ENCODE results near the gene NEIL3.

NEIL3 gene

DNA sequence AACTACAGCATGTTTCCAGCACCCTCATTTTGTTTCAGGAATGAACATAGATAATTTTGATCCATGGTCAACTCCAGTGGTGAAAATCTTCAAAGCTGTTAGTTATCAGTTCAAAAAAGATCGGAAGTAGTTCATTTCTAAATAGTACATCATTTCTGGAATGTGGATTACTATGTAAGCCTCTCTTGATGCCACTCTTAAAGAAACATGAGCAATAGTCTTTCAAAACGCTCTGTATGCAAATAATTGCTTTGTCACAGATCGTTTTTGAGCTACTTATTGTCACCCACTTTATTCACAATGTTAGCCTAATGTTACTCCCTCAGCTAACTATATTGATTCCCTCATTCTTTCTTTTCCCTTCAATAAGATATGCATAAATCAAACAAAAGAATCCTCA lies 65.7 kb downstream of the NEIL3 start:
- Histone ChIP-seq H2BK15ac (ENCODE audit: low read depth, poor library complexity, severe bottlenecking) (no peak overlapping the region), H3K4me3 (ENCODE audit: insufficient read depth in 1 of 2, low read depth in 1 of 2, low read length in 2 of 2) (no peak overlapping the region), H4K91ac (ENCODE audit: low read length) (no peak overlapping the region), H2BK12ac (ENCODE audit: low read length in 2 of 2) (no peak overlapping the region), H4K8ac (ENCODE audit: low read length) (no peak overlapping the region), H3K4me1 (ENCODE audit: control insufficient read depth, insufficient read depth, low read depth, low read length) (no peaks in the 10 kb centered on the region), H2AFZ (ENCODE audit: low read depth, low read length) (no peak overlapping the region), H3K79me1 (replicated peaks; ENCODE audit: low read length, poor library complexity, severe bottlenecking) (no peaks in the 10 kb centered on the region), H3K4me2 (ENCODE audit: low read length, poor library complexity, severe bottlenecking) (no peak overlapping the region), H3K36me3 (ENCODE audit: control insufficient read depth in 1 of 2, insufficient read depth in 2 of 2, low read depth in 1 of 2, low read length in 2 of 2) (no peaks in the 10 kb centered on the region), H3K9me3 (ENCODE audit: control insufficient read depth, low read length) (no peaks in the 10 kb centered on the region), H3K9ac (ENCODE audit: low read length) (no peak overlapping the region), H3K27me3 (ENCODE audit: control insufficient read depth in 1 of 2, insufficient read depth in 1 of 2, low read length in 2 of 2) (no peaks in the 10 kb centered on the region), H3K27ac (ENCODE audit: low read length, poor library complexity, severe bottlenecking) (no peak overlapping the region), H3K18ac (ENCODE audit: low read depth in 1 of 2, low read length in 2 of 2) (no peak overlapping the region), H3K23ac (ENCODE audit: low read length in 2 of 2) (no peak overlapping the region), H3K4ac (ENCODE audit: low read depth in 1 of 2, low read length in 2 of 2) (no peak overlapping the region), H2AK5ac (ENCODE audit: low read length, severe bottlenecking) (no peak overlapping the region), H3K14ac (ENCODE audit: low read length in 2 of 2) (no peak overlapping the region), H2BK120ac (ENCODE audit: low read depth, low read length) (no peak overlapping the region), H2BK5ac (ENCODE audit: low read depth, low read length, poor library complexity, severe bottlenecking) (no peak overlapping the region)
- no peak for DNase-seq
- 67% methylated on average over 3 of the region's 3 CpGs for WGBS

DNA sequence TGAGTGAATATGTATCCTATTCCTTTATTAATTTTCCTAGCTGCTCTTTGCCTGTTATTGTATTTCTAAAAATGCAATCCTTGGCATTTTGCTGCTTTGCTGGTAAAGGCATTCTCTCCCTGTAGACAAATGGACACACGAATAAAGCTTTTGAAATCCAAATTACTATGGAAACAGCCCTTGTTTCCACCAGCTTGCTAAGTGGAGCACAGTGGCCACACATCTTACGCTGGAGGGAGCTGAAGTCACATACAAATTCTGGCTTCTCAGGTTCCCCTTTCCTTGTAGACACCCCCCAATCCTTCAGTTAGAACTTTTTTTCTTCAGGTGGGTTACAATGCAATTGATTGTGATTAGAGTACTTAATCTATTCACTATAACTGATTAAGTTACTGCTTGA lies 66.3 kb downstream of the NEIL3 start:
- Histone ChIP-seq H3K4me3 (ENCODE audit: insufficient read depth in 1 of 2, low read depth in 1 of 2, low read length in 2 of 2) (no peak overlapping the region), H3K4me2 (ENCODE audit: low read length, poor library complexity, severe bottlenecking) (no peak overlapping the region), H4K91ac (ENCODE audit: low read length) (no peak overlapping the region), H3K9ac (ENCODE audit: low read length) (no peak overlapping the region), H3K9me3 (ENCODE audit: control insufficient read depth, low read length) (no peaks in the 10 kb centered on the region), H3K18ac (ENCODE audit: low read depth in 1 of 2, low read length in 2 of 2) (no peak overlapping the region), H3K14ac (ENCODE audit: low read length in 2 of 2) (no peak overlapping the region), H2AK5ac (ENCODE audit: low read length, severe bottlenecking) (no peak overlapping the region), H3K79me1 (replicated peaks; ENCODE audit: low read length, poor library complexity, severe bottlenecking) (no peaks in the 10 kb centered on the region), H3K27me3 (ENCODE audit: control insufficient read depth in 1 of 2, insufficient read depth in 1 of 2, low read length in 2 of 2) (no peaks in the 10 kb centered on the region), H3K4ac (ENCODE audit: low read depth in 1 of 2, low read length in 2 of 2) (no peak overlapping the region), H4K8ac (ENCODE audit: low read length) (no peak overlapping the region), H3K4me1 (ENCODE audit: control insufficient read depth, insufficient read depth, low read depth, low read length) (peaks cover 4% of the 10 kb centered on the region), H2BK12ac (ENCODE audit: low read length in 2 of 2) (no peak overlapping the region), H3K27ac (ENCODE audit: low read length, poor library complexity, severe bottlenecking) (no peak overlapping the region), H2BK5ac (ENCODE audit: low read depth, low read length, poor library complexity, severe bottlenecking) (no peak overlapping the region), H2AFZ (ENCODE audit: low read depth, low read length) (no peak overlapping the region), H2BK15ac (ENCODE audit: low read depth, poor library complexity, severe bottlenecking) (no peak overlapping the region), H3K36me3 (ENCODE audit: control insufficient read depth in 1 of 2, insufficient read depth in 2 of 2, low read depth in 1 of 2, low read length in 2 of 2) (no peaks in the 10 kb centered on the region), H2BK120ac (ENCODE audit: low read depth, low read length) (no peak overlapping the region), H3K23ac (ENCODE audit: low read length in 2 of 2) (no peak overlapping the region)
- no peak for DNase-seq
- 92% methylated on average over 2 of the region's 2 CpGs for WGBS

- Histone ChIP-seq H3K27ac (ENCODE audit: low read length, poor library complexity, severe bottlenecking) (no peak overlapping the region), H3K27me3 (ENCODE audit: control insufficient read depth in 1 of 2, insufficient read depth in 1 of 2, low read length in 2 of 2) (no peaks in the 10 kb centered on the region), H3K4me1 (ENCODE audit: control insufficient read depth, insufficient read depth, low read depth, low read length) (peaks cover 4% of the 10 kb centered on the region), H2BK5ac (ENCODE audit: low read depth, low read length, poor library complexity, severe bottlenecking) (no peak overlapping the region), H2AK5ac (ENCODE audit: low read length, severe bottlenecking) (no peak overlapping the region), H3K36me3 (ENCODE audit: control insufficient read depth in 1 of 2, insufficient read depth in 2 of 2, low read depth in 1 of 2, low read length in 2 of 2) (no peaks in the 10 kb centered on the region), H3K4ac (ENCODE audit: low read depth in 1 of 2, low read length in 2 of 2) (no peak overlapping the region), H2AFZ (ENCODE audit: low read depth, low read length) (no peak overlapping the region), H2BK15ac (ENCODE audit: low read depth, poor library complexity, severe bottlenecking) (no peak overlapping the region), H3K4me3 (ENCODE audit: insufficient read depth in 1 of 2, low read depth in 1 of 2, low read length in 2 of 2) (no peak overlapping the region), H3K18ac (ENCODE audit: low read depth in 1 of 2, low read length in 2 of 2) (no peak overlapping the region), H3K4me2 (ENCODE audit: low read length, poor library complexity, severe bottlenecking) (no peak overlapping the region), H3K79me1 (replicated peaks; ENCODE audit: low read length, poor library complexity, severe bottlenecking) (no peaks in the 10 kb centered on the region), H3K23ac (ENCODE audit: low read length in 2 of 2) (no peak overlapping the region), H3K9me3 (ENCODE audit: control insufficient read depth, low read length) (no peaks in the 10 kb centered on the region), H2BK12ac (ENCODE audit: low read length in 2 of 2) (peak overlapping the region in 1 of 2 experiments; percentile 76), H4K8ac (ENCODE audit: low read length) (peak overlapping the region; percentile 71), H4K91ac (ENCODE audit: low read length) (no peak overlapping the region), H3K14ac (ENCODE audit: low read length in 2 of 2) (no peak overlapping the region), H2BK120ac (ENCODE audit: low read depth, low read length) (no peak overlapping the region), H3K9ac (ENCODE audit: low read length) (no peak overlapping the region)
- peak; percentile 21 for DNase-seq
- WGBS = 77% methylated on average over 19 of the region's 19 CpGs
Measured at GRCh38 chr4:177380730-177381287, 71.1 kb downstream of the NEIL3 start.

GRCh38 chr4:177381762-177382310 lies 72.2 kb downstream of the NEIL3 start:
- H4K8ac ChIP-seq (ENCODE audit: low read length) = no peak overlapping the region
- H2BK120ac ChIP-seq (ENCODE audit: low read depth, low read length) = no peak overlapping the region
- H4K91ac ChIP-seq (ENCODE audit: low read length) = no peak overlapping the region
- no peaks in the 10 kb centered on the region for H3K36me3 ChIP-seq (ENCODE audit: control insufficient read depth in 1 of 2, insufficient read depth in 2 of 2, low read depth in 1 of 2, low read length in 2 of 2)
- H2AK5ac ChIP-seq (ENCODE audit: low read length, severe bottlenecking) = no peak overlapping the region
- H3K4me3 ChIP-seq (ENCODE audit: insufficient read depth in 1 of 2, low read depth in 1 of 2, low read length in 2 of 2) = no peak overlapping the region
- H3K4ac ChIP-seq (ENCODE audit: low read depth in 1 of 2, low read length in 2 of 2) = no peak overlapping the region
- no peaks in the 10 kb centered on the region for H3K9me3 ChIP-seq (ENCODE audit: control insufficient read depth, low read length)
- no peak overlapping the region for H3K27ac ChIP-seq (ENCODE audit: low read length, poor library complexity, severe bottlenecking)
- 96% methylated on average over 10 of the region's 13 CpGs for WGBS
- DNase-seq = no peak
- H2BK5ac ChIP-seq (ENCODE audit: low read depth, low read length, poor library complexity, severe bottlenecking) = no peak overlapping the region
- H2BK15ac ChIP-seq (ENCODE audit: low read depth, poor library complexity, severe bottlenecking) = no peak overlapping the region
- H3K9ac ChIP-seq (ENCODE audit: low read length) = no peak overlapping the region
- no peak overlapping the region for H3K18ac ChIP-seq (ENCODE audit: low read depth in 1 of 2, low read length in 2 of 2)
- H3K79me1 ChIP-seq (replicated peaks; ENCODE audit: low read length, poor library complexity, severe bottlenecking) = no peaks in the 10 kb centered on the region
- H2BK12ac ChIP-seq (ENCODE audit: low read length in 2 of 2) = no peak overlapping the region
- no peak overlapping the region for H2AFZ ChIP-seq (ENCODE audit: low read depth, low read length)
- peaks cover 4% of the 10 kb centered on the region for H3K4me1 ChIP-seq (ENCODE audit: control insufficient read depth, insufficient read depth, low read depth, low read length)
- H3K4me2 ChIP-seq (ENCODE audit: low read length, poor library complexity, severe bottlenecking) = no peak overlapping the region
- no peaks in the 10 kb centered on the region for H3K27me3 ChIP-seq (ENCODE audit: control insufficient read depth in 1 of 2, insufficient read depth in 1 of 2, low read length in 2 of 2)
- H3K23ac ChIP-seq (ENCODE audit: low read length in 2 of 2) = no peak overlapping the region
- H3K14ac ChIP-seq (ENCODE audit: low read length in 2 of 2) = no peak overlapping the region
